GM19351 (cell line): ENCODE measurements around the gene ALKAL2.
"Not testable (repeated sequence)": the region's sequence is repeated elsewhere in the genome, so short reads cannot be mapped to it uniquely, and the experiment has no call there.

Experiments used
- ATAC-seq: cut with Tn5 transposase; IDR thresholded peaks from one replicate; pipeline ENCODE4 v1.9.1; 2021; ENCODE audit warnings: mild to moderate bottlenecking, moderate library complexity; ENCODE audit not compliant: unreplicated experiment

Gene ALKAL2

GRCh38 chr2:287911-288757 is at the start of gene ALKAL2:
ALKAL2 (minus strand) TSS chr2:288091; CDS start chr2:287835, 256 bp downstream.
- no peak for ATAC-seq

GRCh38 chr2:336949-337348 is 49.1 kb upstream of the ALKAL2 start:
- not testable (repeated sequence) for ATAC-seq

- ATAC-seq, result no peak
Observed at GRCh38 chr2:336360-336759, 48.5 kb upstream of the ALKAL2 start.

GRCh38 chr2:332592-332991 is 44.7 kb upstream of the ALKAL2 start:
- no peak for ATAC-seq

GRCh38 chr2:328761-329160 is 40.9 kb upstream of the ALKAL2 start:
- no peak for ATAC-seq

GRCh38 chr2:323035-323434 is 35.1 kb upstream of the ALKAL2 start:
- no peak for ATAC-seq

GRCh38 chr2:322326-322725 is 34.4 kb upstream of the ALKAL2 start:
- ATAC-seq, result no peak

- no peak for ATAC-seq
Observed at GRCh38 chr2:320561-320960, 32.7 kb upstream of the ALKAL2 start.

- no peak for ATAC-seq
Observed at GRCh38 chr2:319059-319600, 31.2 kb upstream of the ALKAL2 start.

- peak; percentile 59 for ATAC-seq
Observed at GRCh38 chr2:317501-318424, 29.9 kb upstream of the ALKAL2 start.

- ATAC-seq, result no peak
Observed at GRCh38 chr2:316381-316780, 28.5 kb upstream of the ALKAL2 start.

- not testable (repeated sequence) for ATAC-seq
Observed at GRCh38 chr2:315925-316324, 28.0 kb upstream of the ALKAL2 start.

- ATAC-seq, result no peak
Observed at GRCh38 chr2:314561-315336, 26.9 kb upstream of the ALKAL2 start.

GRCh38 chr2:313991-314390 is 26.1 kb upstream of the ALKAL2 start:
- no peak for ATAC-seq

- ATAC-seq, result no peak
Observed at GRCh38 chr2:310994-311393, 23.1 kb upstream of the ALKAL2 start.

- ATAC-seq, result no peak
Observed at GRCh38 chr2:309954-310510, 22.1 kb upstream of the ALKAL2 start.

- no peak for ATAC-seq
Observed at GRCh38 chr2:309148-309953, 21.5 kb upstream of the ALKAL2 start.

GRCh38 chr2:305366-305765 is 17.5 kb upstream of the ALKAL2 start:
- no peak for ATAC-seq

- no peak for ATAC-seq
Observed at GRCh38 chr2:296354-296753, 8.5 kb upstream of the ALKAL2 start.

- ATAC-seq, result no peak
Observed at GRCh38 chr2:295090-295489, 7.2 kb upstream of the ALKAL2 start.
